GM19043 (cell line): Measurements from ENCODE around the gene CRIP3.

Source experiments
- ATAC-seq: cut with Tn5 transposase; IDR thresholded peaks from one replicate; pipeline ENCODE4 v1.9.1; 2021; ENCODE audit warnings: low read depth; ENCODE audit not compliant: unreplicated experiment

Gene CRIP3

DNA sequence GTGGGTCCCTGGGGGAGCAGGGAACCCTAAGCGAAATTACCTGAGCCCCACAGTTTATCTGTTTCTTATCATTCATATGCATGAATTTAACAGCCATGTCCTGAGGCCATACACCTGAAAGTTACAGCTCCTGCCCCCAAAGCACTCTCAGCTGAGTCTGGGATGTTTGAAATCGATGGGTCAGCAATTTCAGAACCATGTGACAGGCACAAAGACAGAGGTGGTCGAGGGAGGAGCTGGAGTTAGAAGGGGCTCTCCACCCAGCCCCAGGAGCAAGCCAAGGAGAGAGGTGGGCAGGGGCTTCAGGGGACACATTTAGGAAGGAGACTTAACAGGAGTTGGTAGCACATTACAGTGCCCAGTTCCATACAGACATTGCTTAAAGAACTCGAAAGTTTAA is 50.4 kb downstream of the CRIP3 start:
- no peak for ATAC-seq

DNA sequence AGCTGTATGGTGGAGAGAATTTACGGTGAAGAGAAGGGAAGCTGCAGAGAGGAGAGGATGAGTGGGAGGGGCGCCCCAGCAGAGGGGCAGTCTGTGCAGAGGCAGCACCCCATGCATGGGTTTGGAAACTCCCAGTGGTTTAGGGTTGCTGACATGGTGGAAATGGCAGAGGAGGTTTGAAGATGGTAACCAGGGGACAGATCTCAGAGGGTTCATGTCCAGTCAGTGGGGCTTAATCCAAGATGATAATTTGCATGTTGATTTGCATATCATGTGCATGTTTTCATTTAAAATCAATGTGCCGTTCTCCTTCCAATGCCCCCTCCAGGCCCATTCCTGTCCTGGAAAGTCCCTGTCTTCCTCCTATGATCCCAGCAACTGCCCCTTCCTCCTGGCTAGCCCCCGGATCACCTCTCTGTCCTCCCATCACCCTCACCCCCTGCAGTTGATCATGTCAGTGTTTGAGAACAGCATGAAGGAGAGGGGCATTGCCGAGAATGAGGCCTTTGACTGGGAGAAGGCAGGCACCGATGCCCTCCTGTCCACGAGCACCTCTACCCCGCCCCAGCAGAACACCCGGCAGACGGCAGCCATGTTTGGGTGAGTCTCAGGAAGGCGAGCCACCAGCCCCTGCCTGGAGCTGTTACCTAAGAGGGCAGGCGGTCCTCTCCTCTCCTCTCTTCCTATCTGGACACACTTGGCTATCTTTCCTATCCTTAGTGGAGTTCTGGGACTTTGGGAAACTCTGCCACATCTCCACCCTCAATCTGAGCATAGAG is 51.1 kb downstream of the CRIP3 start:
- no peak for ATAC-seq

DNA sequence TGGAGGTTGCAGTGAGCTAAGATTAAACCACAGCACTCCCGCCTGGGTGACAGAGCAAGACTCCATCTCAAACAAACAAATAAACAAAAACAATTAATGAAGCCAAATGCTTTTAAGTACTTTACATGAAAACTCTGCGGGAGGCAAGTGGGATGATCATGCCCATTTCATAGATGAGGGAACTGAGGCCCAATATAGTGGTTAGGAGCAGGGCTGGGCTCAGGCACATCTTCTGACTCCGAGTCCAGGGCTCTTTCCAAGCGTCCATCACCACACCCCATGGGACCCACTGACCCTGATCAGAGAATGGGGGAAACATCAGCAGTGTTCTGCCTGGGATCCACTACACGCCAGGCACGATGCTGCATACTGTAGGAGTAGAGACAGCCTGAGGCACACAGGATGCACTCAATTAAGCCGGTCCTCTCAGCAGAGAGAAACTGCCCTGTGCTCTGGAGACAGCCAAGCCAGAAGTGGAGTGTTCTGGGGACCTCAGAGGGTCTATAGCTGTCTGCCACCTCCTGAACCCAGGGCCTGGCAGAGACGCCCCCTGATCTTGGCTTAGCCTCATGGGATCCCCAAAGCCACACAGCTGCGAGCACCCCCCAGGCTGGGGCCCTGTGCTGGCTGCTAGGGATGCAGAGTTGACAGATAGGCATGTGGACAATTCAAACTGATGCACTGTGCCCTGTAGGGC is 51.8 kb downstream of the CRIP3 start:
- ATAC-seq = no peak
